ENCODE results near the gene SLCO2B1.

DNA sequence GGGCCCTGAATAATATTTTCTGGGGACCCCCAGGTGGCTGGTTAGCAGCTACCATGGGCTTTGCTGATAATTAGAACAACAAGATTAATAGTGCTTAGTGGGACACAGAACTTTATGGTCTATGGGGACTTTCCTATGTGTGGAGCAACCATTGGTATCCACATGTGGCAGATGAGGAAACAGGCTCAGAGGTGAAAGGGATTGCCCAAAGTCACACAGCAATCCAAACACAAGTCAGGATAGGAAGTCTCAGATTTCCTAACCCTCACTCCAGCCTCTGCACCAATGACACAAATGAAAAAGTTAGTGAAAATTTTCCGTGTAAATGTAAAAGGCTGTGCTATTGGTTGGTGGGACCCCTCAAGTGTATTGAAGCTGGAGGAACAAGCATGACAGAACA, 15.3 kb upstream of the SLCO2B1 start:
- TF ChIP-seq, protein P1, sequence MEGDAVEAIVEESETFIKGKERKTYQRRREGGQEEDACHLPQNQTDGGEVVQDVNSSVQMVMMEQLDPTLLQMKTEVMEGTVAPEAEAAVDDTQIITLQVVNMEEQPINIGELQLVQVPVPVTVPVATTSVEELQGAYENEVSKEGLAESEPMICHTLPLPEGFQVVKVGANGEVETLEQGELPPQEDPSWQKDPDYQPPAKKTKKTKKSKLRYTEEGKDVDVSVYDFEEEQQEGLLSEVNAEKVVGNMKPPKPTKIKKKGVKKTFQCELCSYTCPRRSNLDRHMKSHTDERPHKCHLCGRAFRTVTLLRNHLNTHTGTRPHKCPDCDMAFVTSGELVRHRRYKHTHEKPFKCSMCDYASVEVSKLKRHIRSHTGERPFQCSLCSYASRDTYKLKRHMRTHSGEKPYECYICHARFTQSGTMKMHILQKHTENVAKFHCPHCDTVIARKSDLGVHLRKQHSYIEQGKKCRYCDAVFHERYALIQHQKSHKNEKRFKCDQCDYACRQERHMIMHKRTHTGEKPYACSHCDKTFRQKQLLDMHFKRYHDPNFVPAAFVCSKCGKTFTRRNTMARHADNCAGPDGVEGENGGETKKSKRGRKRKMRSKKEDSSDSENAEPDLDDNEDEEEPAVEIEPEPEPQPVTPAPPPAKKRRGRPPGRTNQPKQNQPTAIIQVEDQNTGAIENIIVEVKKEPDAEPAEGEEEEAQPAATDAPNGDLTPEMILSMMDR (IDR thresholded peaks at IDR 0.05) = no peak
- TF ChIP-seq EP300 (IDR thresholded peaks at IDR 0.05; ENCODE audit: low read depth) = no peak

All from transverse colon (tissue), 3 donors.